ENCODE measurements around the gene ARL11.

The ARL11 gene

GRCh38 chr13:49636705-49637104, 8.4 kb downstream of the ARL11 start:
- H3K4me3 ChIP-seq (ENCODE audit: control insufficient read depth, low read depth, low read length): no peak overlapping the region
- TF ChIP-seq CTCF (conservative IDR thresholded peaks at IDR 0.05; ENCODE audit: control insufficient read depth, insufficient read depth, low read depth, low read length): no peak
- DNase-seq (ENCODE audit: low read depth): no peak

- no peak for DNase-seq (ENCODE audit: low read depth)
- H3K4me3 ChIP-seq (ENCODE audit: control insufficient read depth, low read depth, low read length): no peak overlapping the region
- no peak for TF ChIP-seq CTCF (conservative IDR thresholded peaks at IDR 0.05; ENCODE audit: control insufficient read depth, insufficient read depth, low read depth, low read length)
Measured at GRCh38 chr13:49638030-49638743, 9.9 kb downstream of the ARL11 start.

GRCh38 chr13:49638744-49639072, 10.4 kb downstream of the ARL11 start:
- no peak overlapping the region for H3K4me3 ChIP-seq (ENCODE audit: control insufficient read depth, low read depth, low read length)
- DNase-seq (ENCODE audit: low read depth): no peak
- no peak for TF ChIP-seq CTCF (conservative IDR thresholded peaks at IDR 0.05; ENCODE audit: control insufficient read depth, insufficient read depth, low read depth, low read length)

- H3K4me3 ChIP-seq (ENCODE audit: control insufficient read depth, low read depth, low read length): no peak overlapping the region
- peak; percentile 94 for DNase-seq (ENCODE audit: low read depth)
- TF ChIP-seq CTCF (conservative IDR thresholded peaks at IDR 0.05; ENCODE audit: control insufficient read depth, insufficient read depth, low read depth, low read length): no peak
Measured at GRCh38 chr13:49641801-49642291, 13.5 kb downstream of the ARL11 start.

- no peak for DNase-seq (ENCODE audit: low read depth)
- no peak for TF ChIP-seq CTCF (conservative IDR thresholded peaks at IDR 0.05; ENCODE audit: control insufficient read depth, insufficient read depth, low read depth, low read length)
- H3K4me3 ChIP-seq (ENCODE audit: control insufficient read depth, low read depth, low read length): no peak overlapping the region
Measured at GRCh38 chr13:49643035-49643646, 14.8 kb downstream of the ARL11 start.

GRCh38 chr13:49645451-49645850, 17.1 kb downstream of the ARL11 start:
- no peak overlapping the region for H3K4me3 ChIP-seq (ENCODE audit: control insufficient read depth, low read depth, low read length)
- no peak for DNase-seq (ENCODE audit: low read depth)
- TF ChIP-seq CTCF (conservative IDR thresholded peaks at IDR 0.05; ENCODE audit: control insufficient read depth, insufficient read depth, low read depth, low read length): no peak

Measured in fibroblast of mammary gland (primary cell).